ENCODE measurements around the gene COA8. TPM values are rescaled to one million over a fixed set of nuclear protein-coding genes. Genes with fewer than 3 reads are reported as not detected.

The COA8 gene
- total and polyA plus RNA-seq, 10 donors = 15.2 to 39.5 (median 22.2) TPM

DNA sequence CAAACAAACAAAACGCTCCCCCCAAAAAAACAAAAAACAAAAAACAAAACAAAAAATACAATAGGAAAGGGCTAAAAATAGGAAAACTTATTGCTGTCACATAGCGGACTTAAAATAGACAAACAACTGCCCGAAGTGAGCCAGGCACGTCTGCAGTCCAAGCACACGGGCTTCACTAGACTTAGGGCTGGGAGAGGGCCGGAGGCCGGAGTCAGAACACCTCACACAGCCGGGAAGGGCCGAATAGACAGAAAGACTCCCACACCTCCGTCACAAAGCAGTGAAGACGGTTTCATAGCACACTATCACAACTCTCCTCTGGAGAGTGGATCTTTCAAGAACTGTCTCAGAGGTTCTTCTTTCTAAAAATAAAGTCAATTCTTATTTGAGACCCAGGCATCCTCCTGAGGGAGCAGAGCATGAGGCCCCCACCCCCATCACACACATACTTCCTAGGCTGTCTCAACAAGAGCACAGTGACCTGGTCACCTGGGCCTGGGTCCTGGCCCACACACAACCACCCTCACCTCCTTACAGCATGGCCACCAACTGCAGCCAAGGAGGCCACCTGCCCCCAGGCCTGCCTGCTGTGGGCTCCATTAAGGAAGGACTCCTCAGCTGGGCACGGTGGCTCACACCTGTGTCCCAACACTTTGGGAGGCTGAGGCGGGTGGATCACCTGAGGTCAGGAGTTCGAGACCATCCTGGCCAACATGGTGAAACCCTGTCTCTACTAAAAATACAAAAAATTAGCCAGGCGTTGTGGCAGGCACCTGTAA lies 7.0 kb upstream of the COA8 start:
- TF ChIP-seq POLR2AphosphoS5 (IDR thresholded peaks at IDR 0.05) (peak in 2 of 3 donors; percentile 5 to 45), CTCF (IDR thresholded peaks at IDR 0.05 in 8 of 11, conservative IDR thresholded peaks at IDR 0.05 in 3 of 11) (no peak)
- H3K4me3 ChIP-seq = no peak overlapping the region
- no peaks in the 10 kb centered on the region for H3K27me3 ChIP-seq (replicated peaks in 1 of 7)
- H3K36me3 ChIP-seq = peaks cover 0 to 65% (median 17%) of the 10 kb centered on the region in 6 donors
- H3K4me1 ChIP-seq = peaks cover 21 to 76% (median 57%) of the 10 kb centered on the region in 6 donors
- peak overlapping the region in 1 of 8 donors; percentile 49 for H3K27ac ChIP-seq
- intact Hi-C loops (cut with DNase I; ENCODE audit: low total_unique reads) = no loop called here
- H3K9me3 ChIP-seq = no peaks in the 10 kb centered on the region
- peak; percentile 65 for DNase-seq
- WGBS, 5 donors = 87 to 92% (median 88%) methylated on average over 15 of the region's 15 CpGs

DNA sequence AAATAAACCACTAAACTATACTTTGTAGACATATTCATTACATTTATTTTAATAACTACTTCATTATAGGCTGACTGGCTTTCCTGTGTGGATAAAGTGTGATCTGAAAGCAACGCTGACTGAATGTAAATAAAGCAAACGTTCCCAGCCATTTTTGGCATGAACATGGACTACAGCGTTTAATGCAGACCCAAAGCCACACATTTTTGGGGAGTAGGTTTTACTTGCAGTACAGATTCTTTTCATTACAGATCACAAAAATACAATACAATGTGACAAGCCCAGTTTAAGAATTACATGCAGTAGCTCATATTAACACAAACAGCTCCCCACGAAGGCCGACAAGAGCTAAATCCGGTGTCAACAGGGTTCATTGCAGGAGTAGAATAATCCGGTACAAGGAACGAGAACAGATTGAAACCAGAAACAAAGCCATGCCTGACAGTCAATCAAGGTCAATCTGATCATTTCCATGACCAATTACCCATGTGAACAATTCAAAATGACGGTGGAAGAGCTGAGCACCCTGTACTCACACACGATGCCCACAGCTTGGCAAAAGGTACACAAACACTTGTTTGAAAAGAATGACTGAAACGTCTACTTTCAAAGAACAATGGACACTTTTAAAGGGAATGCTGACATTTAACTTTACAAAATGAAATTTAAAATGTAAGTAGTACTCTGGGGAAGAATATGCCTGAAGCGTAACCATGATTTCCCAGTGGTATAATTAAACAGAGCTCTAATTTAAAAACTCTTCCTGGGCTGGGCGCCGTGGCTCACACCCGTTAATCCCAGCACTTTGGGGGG lies 5.6 kb upstream of the COA8 start:
- Histone ChIP-seq H3K4me3 (no peak overlapping the region), H3K4me1 (peaks cover 29 to 76% (median 62%) of the 10 kb centered on the region in 6 donors), H3K27me3 (replicated peaks in 1 of 7) (no peaks in the 10 kb centered on the region), H3K9me3 (no peaks in the 10 kb centered on the region), H3K36me3 (peaks cover 0 to 65% (median 17%) of the 10 kb centered on the region in 6 donors), H3K27ac (peak overlapping the region in 6 of 8 donors; percentile 8 to 52 (median 26))
- no peak for DNase-seq
- TF ChIP-seq POLR2A (IDR thresholded peaks at IDR 0.05) = no peak
- TF ChIP-seq POLR2AphosphoS5 (IDR thresholded peaks at IDR 0.05) = no peak
- TF ChIP-seq CTCF (IDR thresholded peaks at IDR 0.05 in 8 of 11, conservative IDR thresholded peaks at IDR 0.05 in 3 of 11) = no peak
- intact Hi-C loops (cut with DNase I; ENCODE audit: low total_unique reads) = no loop called here
- WGBS, 5 donors = 69 to 84% (median 79%) methylated on average over 15 of the region's 15 CpGs

DNA sequence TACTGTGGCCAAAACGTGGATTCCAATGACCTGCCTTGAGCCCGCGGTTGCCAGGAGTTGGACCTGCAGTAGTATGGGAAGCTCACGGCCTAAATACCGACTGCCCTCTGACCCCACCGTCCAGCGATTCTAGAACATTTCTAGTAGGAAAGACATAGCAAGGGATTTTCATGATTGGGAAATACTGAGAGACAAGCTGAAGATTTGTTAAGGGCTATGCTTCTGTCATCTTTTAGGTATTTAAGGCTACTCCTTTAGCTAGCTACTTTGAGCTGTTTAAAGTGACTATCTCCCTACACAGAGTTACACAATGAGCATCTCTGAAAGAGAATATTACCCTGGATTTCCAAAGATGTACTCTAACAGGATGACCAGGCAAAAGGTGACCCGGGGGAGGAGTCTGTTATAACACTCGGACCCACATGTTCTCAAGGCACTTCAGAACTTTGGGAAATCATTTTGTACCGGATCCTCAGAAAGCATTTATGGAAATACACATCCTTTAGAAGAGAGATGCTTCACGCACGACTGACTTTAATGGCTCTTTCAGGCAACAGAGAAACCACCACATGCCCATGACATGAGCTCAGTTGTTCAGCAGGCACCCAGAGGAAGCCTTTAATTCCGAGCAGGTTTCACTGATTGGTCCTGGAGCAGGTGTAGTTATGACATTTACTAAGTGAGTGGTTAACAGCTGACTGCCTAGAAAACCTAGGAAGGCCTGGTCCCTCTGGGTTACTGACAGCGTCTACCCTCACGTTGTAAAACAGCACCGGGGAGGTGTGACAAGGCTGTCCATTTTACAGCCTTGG lies 4.5 kb upstream of the COA8 start:
- no peak for DNase-seq
- TF ChIP-seq POLR2A (IDR thresholded peaks at IDR 0.05) (no peak), CTCF (IDR thresholded peaks at IDR 0.05 in 8 of 11, conservative IDR thresholded peaks at IDR 0.05 in 3 of 11) (no peak), POLR2AphosphoS5 (IDR thresholded peaks at IDR 0.05) (no peak)
- intact Hi-C loops (cut with DNase I; ENCODE audit: low total_unique reads) = no loop called here
- Histone ChIP-seq H3K9me3 (no peaks in the 10 kb centered on the region), H3K4me3 (no peak overlapping the region), H3K27ac (peak overlapping the region in 6 of 8 donors; percentile 17 to 64 (median 40)), H3K4me1 (peaks cover 29 to 76% (median 63%) of the 10 kb centered on the region in 6 donors), H3K36me3 (peaks cover 0 to 58% (median 17%) of the 10 kb centered on the region in 6 donors), H3K27me3 (replicated peaks in 1 of 7) (no peaks in the 10 kb centered on the region)
- WGBS, 5 donors = 80 to 87% (median 83%) methylated on average over 16 of the region's 16 CpGs

All from spleen (tissue), 11 donors.